Testis (tissue), 3 donors: Measurements from ENCODE around the gene CARD10. TPM values are rescaled to one million over a fixed set of nuclear protein-coding genes. Genes with fewer than 3 reads are reported as not detected.
A peak's percentile ranks its signal among the peaks of the same experiment; 100 is the strongest.

Experiments used
- DNase-seq: peaks from one replicate; pipeline ENCODE4 v3.0.0-alpha.2; 2019
- H3K27ac ChIP-seq, 2 donors: fragments of 200-600 bp; sonication (generic); one replicate each; pipeline ENCODE4 v1.5.1; 2019
- H3K27me3 ChIP-seq: fragments of 200-600 bp; sonication (generic); one replicate; pipeline ENCODE4 v1.5.1; 2019
- H3K36me3 ChIP-seq: fragments of 200-600 bp; sonication (generic); one replicate; pipeline ENCODE4 v1.5.1; 2017; ENCODE audit warnings: low read depth; ENCODE audit errors: missing control alignments
- H3K4me1 ChIP-seq: fragments of 200-600 bp; sonication (generic); one replicate; pipeline ENCODE4 v1.5.1; 2019
- H3K4me3 ChIP-seq, 2 donors: fragments of 200-600 bp; sonication (generic); one replicate each; pipeline ENCODE4 v1.5.1; 2017 to 2019
- H3K9me3 ChIP-seq: fragments of 200-600 bp; sonication (generic); one replicate; pipeline ENCODE4 v1.5.1; 2017
- CTCF ChIP-seq, 3 experiments: fragments of 450-650 bp in 2 of 3; fragments of 200-600 bp in 1 of 3; sonication (generic) in 1 of 3; IDR thresholded peaks; one replicate each; pipeline ENCODE4 v1.5.1; 2016 to 2019; ENCODE audit warnings: antibody characterized with exemption in 3 of 3, mild to moderate bottlenecking in 2 of 3, moderate library complexity in 1 of 3
- POLR2A ChIP-seq: fragments of 450-650 bp; IDR thresholded peaks from one replicate; pipeline ENCODE4 v1.6.1; 2017; ENCODE audit warnings: antibody characterized with exemption, mild to moderate bottlenecking, moderate library complexity
- WGBS, 2 donors: methylation state at CpG; one replicate each; pipeline ENCODE4 v1.1.5; 2018; 5-methylcytosine and 5-hydroxymethylcytosine counted together
- intact Hi-C: fragments of 100-400 bp; cut with DNase I; formaldehyde crosslinking; loops from one replicate; pipeline ENCODE4 v1.15.1; 2023; ENCODE audit warnings: low total_unique reads
- polyA plus RNA-seq: library from polyadenylated mRNA; stranded (reverse); fragments of 350-450 nt; fragmentation: Illumina TruSeq; extraction: RNeasy Lipid Tissue Mini Kit (QIAGEN cat#74804); gene quantifications from one replicate; pipeline ENCODE4 v1.2.3, GENCODE V29; 2014; ENCODE audit warnings: low read depth, low replicate concordance; ENCODE audit not compliant: insufficient read depth
- total RNA-seq, 2 donors: library from RNA; depleted of rRNA; stranded (reverse); fragments of >200 nt; gene quantifications; one replicate each; pipeline ENCODE4 v1.2.3, GENCODE V29; 2016

Gene CARD10
- total and polyA plus RNA-seq, 3 donors from 2014 or later = 42.6 to 113 (median 89.8) TPM

DNA sequence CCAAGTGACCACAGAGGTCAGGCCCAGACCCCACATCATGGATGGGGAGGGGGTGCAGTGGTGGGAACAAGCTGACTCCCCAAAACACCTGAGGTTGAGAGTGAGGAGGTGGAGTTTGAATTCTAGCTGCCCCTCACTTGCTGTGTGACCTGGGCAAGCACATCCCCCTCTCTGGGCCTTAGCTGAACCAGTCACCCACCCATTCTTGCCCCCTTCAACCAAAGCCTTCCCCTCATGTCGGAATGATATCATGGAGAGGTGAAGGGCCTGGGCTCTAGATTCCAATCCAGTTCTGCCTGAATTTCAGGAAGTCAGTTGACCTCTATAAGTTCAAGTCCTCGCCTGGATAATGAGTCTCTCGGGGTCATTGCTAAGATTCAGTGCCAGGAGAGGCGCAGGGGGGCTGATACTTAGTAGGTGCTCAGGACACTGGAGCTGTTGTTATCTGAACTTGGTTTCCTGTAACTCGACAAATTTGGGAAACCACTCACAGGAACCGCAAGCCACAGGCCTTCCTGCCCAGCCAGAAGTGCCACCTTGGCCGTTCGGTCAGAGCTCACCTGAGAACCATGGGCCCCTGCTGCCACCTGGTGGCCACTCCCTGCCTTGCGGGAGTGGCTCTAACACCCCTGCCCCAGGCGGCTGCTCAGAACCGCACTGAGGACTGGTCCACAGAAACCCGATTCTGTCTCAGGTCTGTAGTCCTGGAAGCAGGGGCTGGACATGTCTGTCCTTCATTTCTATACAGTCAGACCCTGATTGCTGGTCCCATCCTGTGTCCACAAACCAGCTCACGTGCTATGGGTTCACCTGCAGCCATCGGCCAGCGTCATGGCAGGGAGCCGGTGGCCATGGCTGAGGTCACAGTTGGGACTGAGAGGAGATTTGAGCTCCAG lies 47.9 kb upstream of the CARD10 start:
- intact Hi-C loops = no loop called here
- Histone ChIP-seq H3K4me3 (no peak overlapping the region), H3K9me3 (no peaks in the 10 kb centered on the region), H3K36me3 (no peaks in the 10 kb centered on the region), H3K27ac (peak overlapping the region in 1 of 2 donors; percentile 1), H3K27me3 (no peaks in the 10 kb centered on the region), H3K4me1 (peaks cover 44% of the 10 kb centered on the region)
- TF ChIP-seq CTCF (IDR thresholded peaks at IDR 0.05) (peak; percentile 89 to 94 (median 91)), POLR2A (no peak)
- 51 to 70% methylated on average over 7 to 15 of the region's 16 CpGs for WGBS, 2 donors
- peak; percentile 88 for DNase-seq

DNA sequence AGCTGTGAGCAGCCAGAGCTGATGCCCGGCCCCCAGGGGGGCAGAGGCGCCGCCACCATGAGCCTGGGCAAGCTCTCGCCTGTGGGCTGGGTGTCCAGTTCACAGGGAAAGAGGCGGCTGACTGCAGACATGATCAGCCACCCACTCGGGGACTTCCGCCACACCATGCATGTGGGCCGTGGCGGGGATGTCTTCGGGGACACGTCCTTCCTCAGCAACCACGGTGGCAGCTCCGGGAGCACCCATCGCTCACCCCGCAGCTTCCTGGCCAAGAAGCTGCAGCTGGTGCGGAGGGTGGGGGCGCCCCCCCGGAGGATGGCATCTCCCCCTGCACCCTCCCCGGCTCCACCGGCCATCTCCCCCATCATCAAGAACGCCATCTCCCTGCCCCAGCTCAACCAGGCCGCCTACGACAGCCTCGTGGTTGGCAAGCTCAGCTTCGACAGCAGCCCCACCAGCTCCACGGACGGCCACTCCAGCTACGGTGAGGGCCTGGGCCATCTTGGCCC lies 47.2 kb upstream of the CARD10 start:
- no peak overlapping the region for H3K4me3 ChIP-seq
- H3K27ac ChIP-seq = peak overlapping the region in 1 of 2 donors; percentile 45
- WGBS, 2 donors = 70% methylated on average over 28 of the region's 28 CpGs; no CpG with 5 or more reads in 1 of the 2 donors
- TF ChIP-seq POLR2A = no peak
- TF ChIP-seq CTCF (IDR thresholded peaks at IDR 0.05) = no peak
- no peaks in the 10 kb centered on the region for H3K9me3 ChIP-seq
- H3K4me1 ChIP-seq = peaks cover 49% of the 10 kb centered on the region
- intact Hi-C loops = no loop called here
- DNase-seq = no peak
- no peaks in the 10 kb centered on the region for H3K36me3 ChIP-seq
- H3K27me3 ChIP-seq = no peaks in the 10 kb centered on the region

- H3K4me1 ChIP-seq = peaks cover 49% of the 10 kb centered on the region
These were observed 46.6 kb upstream of the CARD10 start for GRCh38 chr22:37565830-37566229.

DNA sequence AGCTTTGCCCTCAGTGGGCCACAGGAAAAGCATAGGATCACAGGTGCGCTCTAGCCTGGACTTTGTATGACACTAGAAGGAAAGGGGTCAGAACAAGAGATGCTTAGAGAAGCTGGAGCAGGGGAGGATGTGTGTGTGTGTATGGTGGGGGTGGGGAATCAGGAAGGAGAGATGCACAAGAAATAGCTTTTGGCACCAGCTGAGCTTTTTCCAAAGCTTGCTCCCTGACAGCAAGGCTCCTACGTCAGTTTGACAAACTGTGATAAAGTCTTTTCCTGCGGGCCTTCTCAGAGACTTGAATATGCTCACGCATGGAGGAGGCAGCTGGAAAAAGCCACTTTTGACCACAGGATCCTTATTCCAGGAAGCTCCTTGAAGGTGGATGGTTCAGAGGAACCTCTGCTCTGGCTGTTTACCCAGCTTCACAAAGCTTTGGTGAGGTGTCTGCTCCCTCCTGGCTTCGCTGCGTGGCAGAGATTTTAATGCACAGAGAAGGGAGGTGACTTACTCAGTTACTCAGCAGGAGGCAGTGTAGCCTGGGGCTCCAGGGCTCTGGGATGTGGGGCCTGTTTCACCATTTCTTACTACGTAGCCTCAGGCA lies 45.0 kb upstream of the CARD10 start:
- Histone ChIP-seq H3K9me3 (no peaks in the 10 kb centered on the region), H3K27ac (peak overlapping the region; percentile 56 to 80), H3K36me3 (no peaks in the 10 kb centered on the region), H3K27me3 (no peaks in the 10 kb centered on the region), H3K4me1 (peaks cover 51% of the 10 kb centered on the region), H3K4me3 (no peak overlapping the region)
- TF ChIP-seq CTCF (IDR thresholded peaks at IDR 0.05) = no peak
- TF ChIP-seq POLR2A = no peak
- WGBS, 2 donors = 45 to 67% methylated on average over 7 of the region's 7 CpGs
- no peak for DNase-seq
- intact Hi-C loops = no loop called here

More at GRCh38 chr22:37565830-37566229, 46.6 kb upstream of the CARD10 start:
- 58 to 65% methylated on average over 7 to 17 of the region's 17 CpGs for WGBS, 2 donors
- no peaks in the 10 kb centered on the region for H3K27me3 ChIP-seq
- peak overlapping the region in 1 of 2 donors; percentile 45 for H3K27ac ChIP-seq
- intact Hi-C loops = no loop called here
- no peaks in the 10 kb centered on the region for H3K9me3 ChIP-seq
- no peak overlapping the region for H3K4me3 ChIP-seq
- DNase-seq = no peak
- no peaks in the 10 kb centered on the region for H3K36me3 ChIP-seq
- TF ChIP-seq CTCF (IDR thresholded peaks at IDR 0.05) = no peak
- TF ChIP-seq POLR2A = no peak
